HEK293 (cell line): Measurements from ENCODE around the gene RAB10.

Source experiments
- CTCF ChIA-PET: fragments of 350-600 bp; formaldehyde crosslinking; extraction: SDS; loops from one replicate; lab custom pipeline; 2021; ENCODE audit warnings: antibody characterized with exemption; lab: Yijun Ruan, JAX
- POLR2A ChIA-PET: fragments of 300-600 bp; formaldehyde crosslinking; extraction: SDS; loops from one replicate; lab custom pipeline; 2020; ENCODE audit warnings: antibody characterized with exemption, inconsistent platforms; lab: Yijun Ruan, JAX
- H3K27ac ChIP-seq: fragments of 200-500 bp; sonication (Bioruptor generic); 2 replicates; pipeline ENCODE4 v1.5.1; 2014; ENCODE audit warnings: low read depth, low read length, control low read depth, inconsistent platforms; ENCODE audit errors: extremely low read depth
- H3K36me3 ChIP-seq, 2 experiments: fragments of 200-500 bp in 1 of 2; sonication (Bioruptor generic) in 1 of 2; 1 replicate in 1 of 2; 2 replicates in 1 of 2; pipeline ENCODE4 v1.5.1; 2014 to 2017; ENCODE audit warnings: inconsistent platforms in 2 of 2, low read length in 2 of 2; ENCODE audit not compliant: control insufficient read depth in 2 of 2, insufficient read depth in 1 of 2
- H3K4me1 ChIP-seq: fragments of 200-500 bp; sonication (Bioruptor generic); 2 replicates; pipeline ENCODE4 v1.5.1; 2014; ENCODE audit warnings: mild to moderate bottlenecking, low read length, inconsistent platforms; ENCODE audit not compliant: control insufficient read depth, insufficient read depth
- H3K4me3 ChIP-seq: 2 replicates; pipeline ENCODE4 v1.5.1; 2011; ENCODE audit warnings: low read depth, mild to moderate bottlenecking, control low read depth, low read length, moderate library complexity
- H3K9me3 ChIP-seq: fragments of 200-500 bp; sonication (Bioruptor generic); 2 replicates; pipeline ENCODE4 v1.5.1; 2014; ENCODE audit warnings: low read depth, low read length, inconsistent platforms; ENCODE audit not compliant: control insufficient read depth, insufficient read depth
- GLI2 ChIP-seq: fragments of 450-650 bp; formaldehyde crosslinking; IDR thresholded peaks from 2 replicates; pipeline ENCODE4; 2017; ENCODE audit warnings: missing biosample characterization, missing genetic modification characterization, low read depth, borderline replicate concordance
- KLF10 ChIP-seq: fragments of 450-650 bp; IDR thresholded peaks from 2 replicates; pipeline ENCODE4 v1.5.1; 2018; ENCODE audit warnings: missing biosample characterization, mild to moderate bottlenecking, missing genetic modification characterization
- MEIS1 ChIP-seq: sonication (generic); formaldehyde crosslinking; IDR thresholded peaks from 2 replicates; pipeline ENCODE4 v1.8.1; 2022; ENCODE audit warnings: missing genetic modification reagents, mild to moderate bottlenecking, borderline replicate concordance
- YY2 ChIP-seq: fragments of 450-650 bp; formaldehyde crosslinking; IDR thresholded peaks from 2 replicates; pipeline ENCODE4 v1.5.1; 2016; ENCODE audit warnings: missing biosample characterization, missing genetic modification characterization
- ZBTB1 ChIP-seq: fragments of 450-650 bp; formaldehyde crosslinking; IDR thresholded peaks from 2 replicates; pipeline ENCODE4 v1.5.1; 2016; ENCODE audit warnings: missing biosample characterization, missing genetic modification characterization
- ZBTB6 ChIP-seq: fragments of 450-650 bp; formaldehyde crosslinking; IDR thresholded peaks from 2 replicates; pipeline ENCODE4 v1.5.1; 2017; ENCODE audit warnings: missing biosample characterization, missing genetic modification characterization
- ZBTB7A ChIP-seq: fragments of 450-650 bp; formaldehyde crosslinking; IDR thresholded peaks from 2 replicates; pipeline ENCODE4 v1.5.1; 2016; ENCODE audit warnings: low read depth, missing biosample characterization, missing genetic modification characterization
- ZBTB8A ChIP-seq: fragments of 450-650 bp; formaldehyde crosslinking; IDR thresholded peaks from 2 replicates; pipeline ENCODE4 v1.5.1; 2016; ENCODE audit warnings: missing biosample characterization, missing genetic modification characterization
- ZNF112 ChIP-seq: fragments of 450-650 bp; formaldehyde crosslinking; IDR thresholded peaks from 2 replicates; pipeline ENCODE4 v1.5.0; 2017; ENCODE audit warnings: missing biosample characterization, missing genetic modification characterization
- ZNF114 ChIP-seq: fragments of 450-650 bp; formaldehyde crosslinking; IDR thresholded peaks from 2 replicates; pipeline ENCODE4 v1.5.0; 2017; ENCODE audit warnings: missing biosample characterization, missing genetic modification characterization
- ZNF157 ChIP-seq: fragments of 450-650 bp; formaldehyde crosslinking; IDR thresholded peaks from 2 replicates; pipeline ENCODE4 v1.5.1; 2016; ENCODE audit warnings: missing biosample characterization, missing genetic modification characterization
- ZNF18 ChIP-seq: fragments of 450-650 bp; formaldehyde crosslinking; IDR thresholded peaks from 2 replicates; pipeline ENCODE4 v1.5.1; 2016; ENCODE audit warnings: missing biosample characterization, missing genetic modification characterization
- ZNF211 ChIP-seq: fragments of 450-650 bp; formaldehyde crosslinking; IDR thresholded peaks from 2 replicates; pipeline ENCODE4 v1.5.1; 2016; ENCODE audit warnings: low read depth, missing biosample characterization, missing genetic modification characterization
- ZNF239 ChIP-seq: fragments of 450-650 bp; formaldehyde crosslinking; IDR thresholded peaks from 2 replicates; pipeline ENCODE4 v1.5.1; 2016; ENCODE audit warnings: missing biosample characterization, missing genetic modification characterization
- ZNF302 ChIP-seq: fragments of 450-650 bp; formaldehyde crosslinking; IDR thresholded peaks from 2 replicates; pipeline ENCODE4 v1.5.1; 2016; ENCODE audit warnings: missing biosample characterization, missing genetic modification characterization, low read depth
- ZNF335 ChIP-seq: fragments of 450-650 bp; formaldehyde crosslinking; conservative IDR thresholded peaks from 2 replicates; pipeline ENCODE4 v1.5.1; 2016; ENCODE audit warnings: missing biosample characterization, missing genetic modification characterization
- ZNF521 ChIP-seq: fragments of 450-650 bp; formaldehyde crosslinking; IDR thresholded peaks from 2 replicates; pipeline ENCODE4 v1.5.1; 2017; ENCODE audit warnings: missing biosample characterization, mild to moderate bottlenecking, missing genetic modification characterization
- ZNF529 ChIP-seq: fragments of 450-650 bp; formaldehyde crosslinking; IDR thresholded peaks from 2 replicates; pipeline ENCODE4 v1.5.1; 2017; ENCODE audit warnings: missing genetic modification characterization, missing biosample characterization; ENCODE audit not compliant: insufficient replicate concordance
- ZNF596 ChIP-seq: fragments of 450-650 bp; IDR thresholded peaks from 2 replicates; pipeline ENCODE4 v1.5.0; 2018; ENCODE audit warnings: missing biosample characterization, mild to moderate bottlenecking, missing genetic modification characterization, moderate library complexity
- ZNF654 ChIP-seq: fragments of 450-650 bp; formaldehyde crosslinking; IDR thresholded peaks from 2 replicates; pipeline ENCODE4 v1.5.1; 2016; ENCODE audit warnings: low read depth, missing biosample characterization, missing genetic modification characterization
- ZNF701 ChIP-seq: fragments of 450-650 bp; formaldehyde crosslinking; IDR thresholded peaks from 2 replicates; pipeline ENCODE4 v1.5.1; 2016; ENCODE audit warnings: missing biosample characterization, missing genetic modification characterization
- ZNF76 ChIP-seq: fragments of 450-650 bp; formaldehyde crosslinking; IDR thresholded peaks from 2 replicates; pipeline ENCODE4; 2016; ENCODE audit warnings: low read depth, missing biosample characterization, missing genetic modification characterization, borderline replicate concordance
- ZNF830 ChIP-seq: fragments of 450-650 bp; IDR thresholded peaks from 2 replicates; pipeline ENCODE4 v1.5.0; 2018; ENCODE audit warnings: missing biosample characterization, missing genetic modification characterization, low read depth, mild to moderate bottlenecking, moderate library complexity
- ZSCAN18 ChIP-seq: fragments of 450-650 bp; formaldehyde crosslinking; IDR thresholded peaks from 2 replicates; pipeline ENCODE4 v1.5.1; 2016; ENCODE audit warnings: missing biosample characterization, missing genetic modification characterization
- ZSCAN23 ChIP-seq: fragments of 450-650 bp; formaldehyde crosslinking; IDR thresholded peaks from 2 replicates; pipeline ENCODE4 v1.5.1; 2016; ENCODE audit warnings: missing biosample characterization, missing genetic modification characterization

The RAB10 gene

DNA sequence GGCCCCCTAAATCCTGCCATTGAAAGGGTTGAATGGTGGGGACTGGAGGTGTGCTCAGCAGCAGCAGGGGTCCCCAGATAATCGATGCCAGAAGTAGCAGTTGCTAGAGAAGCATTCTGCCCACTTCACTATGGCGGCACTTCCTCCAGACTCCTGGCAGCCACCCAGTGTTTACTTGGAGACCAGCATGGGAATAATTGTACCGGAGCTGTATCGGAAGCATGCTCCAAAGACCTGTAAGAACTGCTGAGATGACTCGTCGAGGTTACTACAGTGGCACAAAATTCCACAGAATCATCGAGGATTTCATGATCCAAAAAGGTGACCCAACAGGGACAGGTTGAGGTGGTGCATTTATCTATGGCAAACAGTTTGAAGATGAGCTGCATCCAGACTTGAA is 128.0 kb downstream of the RAB10 start (continued):
- TF ChIP-seq ZBTB7A (tag by site-specific recombination): no peak
- no peak for TF ChIP-seq ZNF529 (tag by site-specific recombination)
- TF ChIP-seq ZBTB8A (tag by site-specific recombination): no peak

- CTCF ChIA-PET: no interaction called here
These were observed 129.1 kb downstream of the RAB10 start for GRCh38 chr2:26162963-26163362.

DNA sequence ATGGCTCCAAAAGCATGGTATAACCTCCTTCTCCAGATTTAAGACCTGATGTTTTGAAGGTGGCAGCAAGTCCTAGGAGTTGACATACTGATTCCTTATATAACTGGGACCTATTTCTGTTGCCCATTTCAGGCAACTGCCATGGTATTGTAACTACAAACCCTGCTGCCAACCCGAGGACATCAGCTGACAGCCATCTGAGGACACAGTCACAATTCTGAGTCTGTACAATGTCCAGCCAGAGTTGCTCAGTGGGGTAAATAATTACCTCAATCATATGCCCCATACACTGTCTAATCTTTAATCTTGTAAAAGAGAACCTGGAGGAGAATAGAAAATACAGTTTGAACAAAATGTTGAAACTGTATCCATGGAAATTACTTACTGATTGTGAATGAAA is 130.3 kb downstream of the RAB10 start:
- TF ChIP-seq ZSCAN18 (tag by site-specific recombination): no peak
- no peak for TF ChIP-seq ZNF76 (tag by site-specific recombination)
- no peak for TF ChIP-seq ZNF114 (tag by site-specific recombination)
- TF ChIP-seq ZBTB1 (tag by site-specific recombination): no peak
- TF ChIP-seq ZNF830 (tag by site-specific recombination): no peak
- TF ChIP-seq, all 188 proteins: peak for 0
- H3K36me3 ChIP-seq: no peaks in the 10 kb centered on the region
- H3K4me1 ChIP-seq: no peaks in the 10 kb centered on the region
- ChIA-PET POLR2A (no interaction called here), CTCF (no interaction called here)
- H3K27ac ChIP-seq: no peak overlapping the region
- H3K4me3 ChIP-seq: no peak overlapping the region
- no peaks in the 10 kb centered on the region for H3K9me3 ChIP-seq

More at GRCh38 chr2:26162963-26163362, 129.1 kb downstream of the RAB10 start:
- Histone ChIP-seq H3K4me1 (no peaks in the 10 kb centered on the region), H3K36me3 (no peaks in the 10 kb centered on the region), H3K27ac (no peak overlapping the region), H3K9me3 (no peaks in the 10 kb centered on the region), H3K4me3 (no peak overlapping the region)
- TF ChIP-seq MEIS1 (CRISPR knock-in tag): no peak
- no peak for TF ChIP-seq ZNF701 (tag by site-specific recombination)
- no peak for TF ChIP-seq ZNF302 (tag by site-specific recombination)
- no peak for TF ChIP-seq ZNF654 (tag by site-specific recombination)
- no peak for TF ChIP-seq ZNF18 (tag by site-specific recombination)
- no peak for TF ChIP-seq KLF10 (tag by site-specific recombination)
- TF ChIP-seq ZNF157: no peak
- TF ChIP-seq ZNF596 (tag by site-specific recombination): no peak
- no peak for TF ChIP-seq ZNF112
- TF ChIP-seq ZNF211 (tag by site-specific recombination): no peak
- TF ChIP-seq ZNF335 (tag by site-specific recombination): no peak
- no peak for TF ChIP-seq ZNF239 (tag by site-specific recombination)
- no peak for TF ChIP-seq YY2
- TF ChIP-seq ZSCAN23 (tag by site-specific recombination): no peak
- no peak for TF ChIP-seq ZNF521 (tag by site-specific recombination)
- no peak for TF ChIP-seq GLI2
- no peak for TF ChIP-seq ZBTB6 (tag by site-specific recombination)
- POLR2A ChIA-PET: no interaction called here
